Measurements from ENCODE around the gene MICAL3.

Gene MICAL3

DNA sequence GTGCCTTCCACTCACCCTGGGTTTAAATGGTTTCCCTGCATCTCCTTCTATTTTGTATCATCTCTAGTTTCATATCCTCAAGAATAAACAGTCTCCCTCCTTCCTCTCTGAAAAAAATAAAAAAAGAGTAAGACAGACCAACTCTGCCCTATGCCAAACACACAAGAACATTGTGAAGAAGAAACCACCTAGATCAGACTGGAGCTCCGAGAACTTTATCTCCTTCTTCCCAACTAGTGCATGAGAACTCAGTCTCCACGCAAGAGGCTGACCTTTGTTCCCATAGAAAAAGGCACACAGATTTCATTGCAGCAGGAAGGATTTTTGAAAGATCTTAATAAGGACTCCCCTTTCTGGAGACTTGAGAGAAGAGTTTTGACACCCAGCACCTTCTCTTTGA, 44.7 kb upstream of the MICAL3 start:
- in situ Hi-C loops (cut with HindIII; ENCODE audit: low sequenced_read_pairs), result no loop called here
- TF ChIP-seq, protein P1, sequence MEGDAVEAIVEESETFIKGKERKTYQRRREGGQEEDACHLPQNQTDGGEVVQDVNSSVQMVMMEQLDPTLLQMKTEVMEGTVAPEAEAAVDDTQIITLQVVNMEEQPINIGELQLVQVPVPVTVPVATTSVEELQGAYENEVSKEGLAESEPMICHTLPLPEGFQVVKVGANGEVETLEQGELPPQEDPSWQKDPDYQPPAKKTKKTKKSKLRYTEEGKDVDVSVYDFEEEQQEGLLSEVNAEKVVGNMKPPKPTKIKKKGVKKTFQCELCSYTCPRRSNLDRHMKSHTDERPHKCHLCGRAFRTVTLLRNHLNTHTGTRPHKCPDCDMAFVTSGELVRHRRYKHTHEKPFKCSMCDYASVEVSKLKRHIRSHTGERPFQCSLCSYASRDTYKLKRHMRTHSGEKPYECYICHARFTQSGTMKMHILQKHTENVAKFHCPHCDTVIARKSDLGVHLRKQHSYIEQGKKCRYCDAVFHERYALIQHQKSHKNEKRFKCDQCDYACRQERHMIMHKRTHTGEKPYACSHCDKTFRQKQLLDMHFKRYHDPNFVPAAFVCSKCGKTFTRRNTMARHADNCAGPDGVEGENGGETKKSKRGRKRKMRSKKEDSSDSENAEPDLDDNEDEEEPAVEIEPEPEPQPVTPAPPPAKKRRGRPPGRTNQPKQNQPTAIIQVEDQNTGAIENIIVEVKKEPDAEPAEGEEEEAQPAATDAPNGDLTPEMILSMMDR (IDR thresholded peaks at IDR 0.05; ENCODE audit: low read depth, low read length), result no peak
- no peak for DNase-seq (ENCODE audit: low read depth, low spot score)
- no peak overlapping the region for H3K4me3 ChIP-seq (ENCODE audit: low read depth, low read length)

DNA sequence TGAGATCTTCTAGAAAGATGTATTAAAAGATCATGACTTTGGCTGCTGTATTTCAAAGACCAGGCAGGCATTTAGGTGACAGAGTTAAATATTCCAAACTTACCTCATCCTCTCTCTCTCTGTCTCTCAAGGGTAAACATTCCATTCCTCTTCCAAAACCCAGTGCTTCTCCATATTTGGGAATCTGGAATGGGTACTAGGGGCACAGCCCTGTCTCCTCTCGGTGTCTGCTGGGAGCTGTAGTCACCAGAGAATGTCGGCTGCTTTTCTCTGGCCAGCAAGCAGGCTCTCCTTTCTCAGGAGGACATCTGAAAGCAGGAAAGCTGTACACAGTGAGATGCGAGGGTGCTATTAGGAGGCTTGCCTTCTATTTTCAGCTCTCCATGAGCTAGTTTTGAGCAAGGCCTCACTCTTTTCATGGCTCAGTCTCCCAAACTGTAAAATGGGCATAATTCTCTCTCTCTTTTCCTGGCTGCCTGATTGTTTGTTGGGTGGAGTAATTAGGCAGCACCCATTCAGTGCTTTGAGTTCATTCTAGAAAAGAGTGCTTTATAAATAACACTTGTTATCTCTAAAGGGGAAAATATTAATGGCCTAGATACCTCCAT, 44.1 kb upstream of the MICAL3 start:
- no peak for DNase-seq (ENCODE audit: low read depth, low spot score)
- in situ Hi-C loops (cut with HindIII; ENCODE audit: low sequenced_read_pairs), result no loop called here
- H3K4me3 ChIP-seq (ENCODE audit: low read depth, low read length), result no peak overlapping the region
- TF ChIP-seq, protein P1 (IDR thresholded peaks at IDR 0.05; ENCODE audit: low read depth, low read length), result no peak

DNA sequence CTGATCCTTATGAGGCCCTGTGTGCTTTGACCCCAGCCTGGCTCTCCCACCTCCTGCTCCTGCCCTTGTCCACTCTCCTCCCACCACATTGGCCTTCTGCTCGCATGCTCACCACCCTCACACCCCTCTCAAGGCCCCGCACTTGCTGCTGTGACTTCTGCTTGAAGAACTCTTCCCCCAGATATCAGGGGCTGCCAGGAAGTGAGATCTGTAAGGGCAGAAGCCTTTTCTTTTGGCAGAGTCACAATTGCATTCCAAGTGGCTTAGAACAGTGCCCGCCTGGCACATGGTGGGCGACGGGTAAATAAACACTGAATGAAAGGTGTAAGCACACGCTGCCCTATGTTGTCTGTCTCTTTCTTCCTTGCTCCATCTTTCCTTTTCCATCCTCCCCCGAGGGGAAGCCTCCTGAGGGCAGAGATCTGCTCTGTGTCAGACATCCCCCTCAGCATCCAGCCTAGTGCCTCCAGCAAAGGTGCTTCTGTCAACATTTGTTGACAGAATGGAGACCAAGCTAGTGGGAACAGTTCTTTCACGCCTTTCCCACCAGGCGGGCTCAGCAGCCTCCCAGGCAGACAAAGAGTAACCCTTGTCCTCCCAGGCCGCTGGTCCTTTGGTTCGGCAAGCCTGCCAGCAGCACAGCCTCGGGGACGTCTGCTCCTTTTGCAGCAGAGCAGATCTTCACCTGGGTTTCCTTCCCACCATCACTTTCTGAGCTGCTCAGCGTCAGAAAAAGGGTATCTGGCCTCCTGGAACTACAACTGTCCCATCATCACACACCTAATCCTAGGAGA, 43.4 kb upstream of the MICAL3 start:
- in situ Hi-C loops (cut with HindIII; ENCODE audit: low sequenced_read_pairs), result no loop called here
- no peak for DNase-seq (ENCODE audit: low read depth, low spot score)

DNA sequence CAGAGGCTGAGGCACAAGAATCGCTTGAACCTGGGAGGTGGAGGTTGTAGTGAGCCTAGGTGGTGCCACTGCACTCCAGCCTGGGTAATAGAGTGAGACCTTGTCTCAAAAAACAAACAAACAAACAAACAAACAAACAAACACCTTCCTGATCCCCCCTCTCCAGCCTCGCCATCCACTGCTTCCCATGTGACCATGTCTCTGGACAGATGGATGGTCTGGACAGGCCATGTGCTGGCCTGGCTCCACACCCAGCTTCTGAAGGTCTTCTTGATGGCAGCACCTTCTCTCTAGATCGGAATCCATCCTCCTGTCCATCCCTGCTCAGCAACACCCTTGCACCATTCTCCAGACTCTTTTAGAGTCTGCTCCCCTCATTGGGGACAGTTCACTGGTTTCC, 42.8 kb upstream of the MICAL3 start:
- TF ChIP-seq, protein P1 (IDR thresholded peaks at IDR 0.05; ENCODE audit: low read depth, low read length), result no peak
- in situ Hi-C loops (cut with HindIII; ENCODE audit: low sequenced_read_pairs), result no loop called here
- no peak for DNase-seq (ENCODE audit: low read depth, low spot score)
- H3K4me3 ChIP-seq (ENCODE audit: low read depth, low read length), result no peak overlapping the region

More for the DNA sequence above, 43.4 kb upstream of the MICAL3 start:
- TF ChIP-seq, protein P1 (IDR thresholded peaks at IDR 0.05; ENCODE audit: low read depth, low read length), result no peak
- H3K4me3 ChIP-seq (ENCODE audit: low read depth, low read length), result no peak overlapping the region

DNA sequence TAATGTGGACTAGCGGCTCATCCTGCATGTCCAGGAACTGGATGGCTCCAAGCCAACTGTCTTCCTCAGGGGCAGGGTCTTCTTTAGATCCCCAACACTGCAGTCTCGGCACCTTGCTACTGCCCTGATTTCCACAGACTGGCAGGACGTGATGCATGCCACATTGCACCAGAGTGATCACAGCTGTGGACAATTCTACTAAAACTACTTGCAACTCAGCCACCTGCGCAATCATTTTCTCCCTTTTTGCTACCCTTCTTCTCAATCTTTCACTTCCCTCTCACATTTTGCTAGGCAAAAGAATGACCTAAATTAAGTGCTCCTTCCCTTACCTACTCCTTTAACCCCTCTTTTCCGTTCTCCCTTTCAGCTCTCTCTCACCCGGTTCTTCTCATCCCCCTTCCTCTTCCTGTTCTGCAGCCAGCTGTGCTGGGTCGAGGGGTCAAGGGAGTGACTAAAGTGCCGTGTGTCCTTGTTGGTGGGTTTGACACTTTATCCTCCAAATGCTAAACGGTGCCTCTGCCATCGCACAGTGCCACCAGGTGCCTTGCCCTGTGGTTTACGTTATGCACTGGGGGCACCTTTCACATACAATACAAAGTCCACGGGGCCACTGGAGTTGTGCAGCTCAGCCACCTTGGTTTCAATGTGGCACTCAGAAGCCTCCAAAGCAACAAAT, 42.0 kb upstream of the MICAL3 start:
- no peak overlapping the region for H3K4me3 ChIP-seq (ENCODE audit: low read depth, low read length)
- TF ChIP-seq, protein P1 (IDR thresholded peaks at IDR 0.05; ENCODE audit: low read depth, low read length), result no peak
- in situ Hi-C loops (cut with HindIII; ENCODE audit: low sequenced_read_pairs), result no loop called here
- no peak for DNase-seq (ENCODE audit: low read depth, low spot score)

DNA sequence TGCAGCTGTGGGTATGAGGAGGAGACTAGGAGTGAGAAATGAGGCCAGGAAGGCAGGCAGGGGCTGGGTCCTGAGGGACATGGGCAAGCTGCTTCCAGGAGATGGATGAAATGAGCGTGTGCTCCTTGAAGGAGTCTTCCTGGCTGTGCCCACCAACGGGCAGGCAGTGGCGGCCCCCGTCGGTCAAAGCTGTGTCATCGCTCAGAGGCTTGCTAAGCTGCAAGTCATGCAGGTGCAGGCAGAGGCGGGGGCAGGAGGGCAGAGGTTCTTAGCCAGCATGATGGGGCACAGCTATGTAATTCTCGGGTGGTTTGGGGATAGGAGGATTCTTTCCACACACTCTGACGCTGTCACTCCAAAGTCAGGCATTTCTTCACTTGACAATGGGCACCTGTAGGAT, 40.9 kb upstream of the MICAL3 start:
- H3K4me3 ChIP-seq (ENCODE audit: low read depth, low read length), result no peak overlapping the region
- in situ Hi-C loops (cut with HindIII; ENCODE audit: low sequenced_read_pairs), result no loop called here
- TF ChIP-seq, protein P1 (IDR thresholded peaks at IDR 0.05; ENCODE audit: low read depth, low read length), result no peak
- DNase-seq (ENCODE audit: low read depth, low spot score), result no peak

Measured in astrocyte of the spinal cord (primary cell).